Measurements from ENCODE around the gene ABHD17A.
A peak's percentile ranks its signal among the peaks of the same experiment; 100 is the strongest.

ABHD17A gene

DNA sequence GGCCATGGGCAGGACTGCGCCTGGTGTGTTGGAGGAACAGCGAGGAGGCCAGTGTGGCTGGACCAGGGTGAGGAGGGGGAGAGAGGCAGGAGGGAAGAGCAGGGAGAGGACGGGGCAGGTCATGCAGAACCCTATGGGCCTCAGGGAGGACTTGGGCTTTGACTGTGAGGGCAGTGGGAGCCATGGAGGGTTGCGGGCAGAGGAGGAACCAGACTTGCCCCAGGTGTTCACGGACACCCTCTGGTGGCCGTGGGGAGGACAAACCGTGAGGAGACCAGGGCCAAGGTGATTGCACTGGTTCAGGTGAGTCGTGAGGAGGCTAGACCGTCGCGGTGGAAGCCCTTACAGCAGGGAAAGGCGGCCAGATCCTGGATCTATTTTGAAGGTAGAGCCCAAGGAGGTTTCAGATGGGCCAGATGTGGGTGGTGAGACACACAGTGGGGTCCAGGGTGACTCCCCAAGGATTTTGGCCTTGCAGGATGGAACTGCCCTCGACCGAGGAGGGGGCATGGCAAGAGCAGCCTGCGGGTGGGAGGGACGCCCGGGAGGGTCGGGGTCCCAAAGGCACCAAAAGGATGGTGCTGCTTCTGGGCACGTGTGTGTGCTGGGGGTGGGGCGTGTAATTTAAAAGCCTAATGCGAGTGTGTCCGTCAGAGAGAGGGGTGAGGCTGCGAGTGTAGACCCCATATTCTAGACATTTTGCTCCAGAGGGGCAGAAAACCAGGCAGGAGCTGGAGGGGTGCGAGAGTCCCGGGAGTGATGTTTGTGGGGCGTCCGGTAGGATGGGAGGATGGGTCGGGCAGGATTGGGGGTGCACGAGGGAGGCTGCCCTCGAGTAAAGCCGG lies 34.3 kb downstream of the ABHD17A start:
- no peak for DNase-seq

DNA sequence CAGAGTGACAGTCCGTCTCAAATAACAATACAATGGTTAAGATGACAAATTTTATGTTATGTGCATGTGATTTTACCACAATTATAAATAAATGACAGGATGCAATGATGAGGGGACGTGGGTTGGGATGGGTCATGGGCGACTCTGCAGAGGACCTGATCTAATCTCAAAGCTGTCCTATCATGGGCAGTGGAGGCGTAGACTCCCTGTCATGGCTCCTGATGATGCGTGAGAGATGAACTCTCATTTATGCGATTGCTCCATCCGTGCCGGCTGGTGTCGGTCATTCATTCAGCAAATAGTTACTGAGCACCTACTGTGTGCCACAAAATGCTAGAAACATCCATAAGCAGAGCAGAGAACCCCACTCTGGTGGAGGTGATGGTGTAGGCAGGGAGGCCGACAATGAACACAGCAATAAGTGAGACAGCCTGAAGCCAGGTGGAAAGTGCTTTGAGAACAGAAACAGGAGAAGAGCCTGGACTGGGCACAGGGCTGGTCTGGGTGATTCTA lies 35.4 kb downstream of the ABHD17A start:
- no peak for DNase-seq

DNA sequence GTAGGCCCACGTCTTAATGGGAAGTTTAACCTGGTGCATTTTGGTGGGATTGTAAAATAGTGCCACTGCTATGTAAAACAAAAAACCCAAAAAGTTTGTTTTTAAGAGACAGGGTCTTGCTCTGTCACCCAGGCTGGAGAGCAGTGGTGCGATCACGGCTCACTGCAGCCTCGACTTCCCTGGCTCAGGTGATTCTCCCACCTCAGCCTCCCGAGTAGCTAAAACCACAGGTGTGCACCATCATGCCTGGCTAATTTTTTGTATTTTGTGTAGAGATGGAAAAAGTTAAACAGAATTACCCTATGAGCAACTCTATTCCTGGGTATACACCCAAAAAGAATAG lies 36.2 kb downstream of the ABHD17A start:
- DNase-seq: no peak

DNA sequence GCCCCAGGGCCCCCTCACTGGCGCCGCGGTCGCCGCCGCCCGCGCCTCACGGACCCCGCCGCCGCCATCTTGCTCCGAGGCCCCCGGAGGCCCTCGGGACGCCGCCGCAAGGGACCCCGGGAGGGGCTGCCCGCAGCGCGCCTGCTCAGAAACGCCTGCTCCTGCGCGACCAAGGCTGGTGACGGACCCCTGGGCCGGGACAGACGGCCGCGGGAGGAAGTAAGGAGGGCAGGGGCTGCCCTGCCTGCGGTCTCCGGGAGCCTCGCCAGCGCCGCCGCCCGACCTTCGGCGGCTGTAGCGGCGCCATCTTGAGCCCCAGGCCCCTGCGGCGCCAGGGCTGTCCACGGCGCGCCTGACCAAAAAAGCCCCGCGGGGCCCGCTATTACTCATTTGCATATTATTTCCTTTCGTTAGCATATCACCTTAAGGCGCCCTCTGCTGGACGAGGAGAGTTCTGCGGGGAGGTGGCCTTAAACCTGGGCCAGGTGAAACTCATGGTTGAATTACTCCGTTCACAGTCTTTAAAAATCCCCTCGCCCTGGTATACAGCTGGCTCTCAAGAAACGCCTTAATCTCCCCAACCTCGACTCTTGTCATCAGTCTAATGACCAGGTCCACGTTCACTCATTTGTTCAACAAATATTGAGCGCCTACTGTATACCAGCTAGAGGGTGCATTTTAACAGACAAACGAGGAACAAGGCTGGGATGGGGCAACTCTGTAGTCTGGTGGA lies 36.7 kb downstream of the ABHD17A start, which contains the start of gene REXO1:
REXO1 (minus strand) TSS at position 85 of the 733 bp plus-strand sequence. CDS start 125 bp downstream, outside the sequence.
- DNase-seq: peak; percentile 99

DNA sequence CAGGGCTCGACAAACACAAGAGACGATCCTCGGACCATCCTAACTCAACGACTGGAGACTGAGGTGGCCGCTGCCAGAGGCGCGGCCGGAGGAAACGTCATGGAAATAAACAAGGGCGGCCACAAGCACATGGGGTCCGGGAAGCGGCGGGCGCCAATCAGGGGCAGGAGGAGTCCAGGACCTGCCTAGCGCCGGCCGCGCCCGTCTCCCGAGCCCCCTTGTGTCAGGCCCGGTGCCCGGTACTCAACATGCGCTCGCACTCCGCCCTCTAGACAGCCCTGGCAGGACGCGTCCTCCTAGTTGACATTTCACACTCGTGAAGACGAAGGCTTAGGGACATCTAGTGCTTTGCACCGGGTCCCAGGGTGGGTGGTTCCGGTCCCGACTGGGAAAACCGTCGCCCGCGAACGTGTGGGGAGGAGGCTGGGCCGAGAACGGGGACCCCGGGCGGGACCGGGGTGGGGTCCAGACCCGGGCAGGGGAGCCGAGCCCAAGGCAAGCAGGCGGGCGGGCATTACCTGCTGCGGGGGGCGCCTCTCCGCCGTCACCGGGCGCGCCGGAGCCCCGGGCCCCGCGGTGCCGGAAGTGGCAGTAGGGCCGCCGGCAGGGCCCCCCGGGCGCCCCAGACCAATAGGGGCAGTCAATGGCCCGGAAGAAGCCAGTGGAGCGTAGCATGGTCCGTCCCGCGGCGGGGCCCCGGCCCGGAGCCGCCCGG lies 37.5 kb downstream of the ABHD17A start:
- peak; percentile 34 for DNase-seq

DNA sequence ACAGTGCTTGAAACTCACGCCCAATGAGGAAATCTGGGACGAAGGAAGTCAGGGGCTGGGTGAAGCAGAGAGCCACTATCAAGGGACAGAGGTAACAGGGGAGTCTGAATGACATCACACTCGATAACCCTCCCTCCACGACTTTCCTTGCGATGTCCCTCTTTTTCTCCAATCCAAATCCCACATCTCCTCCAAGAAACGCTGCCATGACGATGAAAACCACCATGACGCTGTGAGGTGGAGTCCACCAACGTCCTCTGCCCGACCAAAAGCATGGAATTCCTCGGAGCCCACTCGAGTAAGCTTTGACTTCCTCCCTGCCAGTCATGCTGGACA lies 38.0 kb downstream of the ABHD17A start:
- DNase-seq: no peak

DNA sequence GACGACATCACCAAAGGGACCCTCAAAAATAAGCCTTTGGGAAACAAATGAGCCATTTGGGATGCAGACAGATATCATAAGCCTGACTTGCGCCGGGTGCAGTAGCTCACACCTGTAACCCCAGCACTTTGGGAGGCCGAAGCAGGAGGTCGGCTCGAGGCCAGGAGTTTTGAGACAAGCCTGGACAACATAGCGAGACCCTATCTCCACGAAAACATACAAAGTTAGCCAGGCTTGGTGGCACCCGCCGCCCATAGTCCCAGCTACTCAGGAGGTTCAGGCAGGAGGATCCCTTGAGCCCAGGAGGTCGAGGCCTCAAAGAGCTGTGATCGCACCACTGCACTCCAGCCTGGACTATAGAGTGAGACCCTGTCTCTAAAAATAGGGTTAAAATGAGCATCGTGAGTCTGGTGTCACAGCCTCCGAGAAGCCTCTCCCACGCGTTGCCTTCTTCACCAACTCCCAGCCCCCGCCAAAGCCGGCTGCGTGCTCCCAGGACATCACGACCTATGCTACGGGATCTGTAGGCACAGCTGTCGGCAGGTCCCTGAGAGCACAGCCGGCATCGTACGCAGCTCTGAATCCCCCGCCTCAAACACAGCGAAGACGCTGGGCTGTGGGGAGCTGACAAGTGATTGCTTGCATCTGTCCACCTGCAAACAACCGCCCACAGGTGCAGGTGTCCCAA lies 38.6 kb downstream of the ABHD17A start:
- DNase-seq: no peak

DNA sequence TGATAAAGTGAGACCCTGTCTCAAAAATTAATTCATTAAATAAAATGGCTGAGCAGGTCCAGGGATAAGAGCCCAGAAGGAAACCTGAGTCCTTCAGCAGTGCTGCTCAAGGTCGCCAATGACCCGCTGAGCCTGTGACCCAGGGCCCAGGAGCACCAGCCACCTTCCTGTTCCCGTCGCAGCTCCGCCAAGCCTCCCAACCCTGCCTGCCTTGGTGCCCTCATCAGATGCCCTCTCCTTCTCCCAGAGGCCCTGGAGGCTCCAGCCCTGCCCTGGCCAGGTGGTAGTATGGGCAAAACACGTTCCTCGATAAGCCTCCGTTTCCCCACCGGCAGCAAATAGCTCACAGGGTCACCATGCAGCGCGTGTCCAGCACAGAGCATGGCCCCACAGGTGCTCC lies 39.7 kb downstream of the ABHD17A start:
- no peak for DNase-seq

DNA sequence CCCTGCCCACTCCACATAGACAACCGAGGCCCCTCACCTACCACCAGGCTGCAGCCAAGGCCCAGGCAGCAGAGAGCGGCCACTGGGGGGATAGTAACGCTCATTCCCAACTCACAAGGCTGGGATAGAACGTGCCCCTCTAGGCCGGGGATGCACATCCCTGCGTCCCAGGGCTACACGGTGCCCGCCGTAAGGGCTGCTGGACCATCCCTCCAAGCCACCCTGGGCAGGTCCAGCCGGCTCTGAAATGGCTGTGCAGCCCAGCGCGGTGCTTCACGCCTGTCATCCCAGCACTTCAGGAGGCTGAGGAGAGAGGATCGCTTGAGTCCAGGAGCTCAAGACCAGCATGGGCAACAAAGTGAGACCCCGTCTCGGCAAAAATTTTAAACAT lies 40.2 kb downstream of the ABHD17A start:
- DNase-seq: no peak

DNA sequence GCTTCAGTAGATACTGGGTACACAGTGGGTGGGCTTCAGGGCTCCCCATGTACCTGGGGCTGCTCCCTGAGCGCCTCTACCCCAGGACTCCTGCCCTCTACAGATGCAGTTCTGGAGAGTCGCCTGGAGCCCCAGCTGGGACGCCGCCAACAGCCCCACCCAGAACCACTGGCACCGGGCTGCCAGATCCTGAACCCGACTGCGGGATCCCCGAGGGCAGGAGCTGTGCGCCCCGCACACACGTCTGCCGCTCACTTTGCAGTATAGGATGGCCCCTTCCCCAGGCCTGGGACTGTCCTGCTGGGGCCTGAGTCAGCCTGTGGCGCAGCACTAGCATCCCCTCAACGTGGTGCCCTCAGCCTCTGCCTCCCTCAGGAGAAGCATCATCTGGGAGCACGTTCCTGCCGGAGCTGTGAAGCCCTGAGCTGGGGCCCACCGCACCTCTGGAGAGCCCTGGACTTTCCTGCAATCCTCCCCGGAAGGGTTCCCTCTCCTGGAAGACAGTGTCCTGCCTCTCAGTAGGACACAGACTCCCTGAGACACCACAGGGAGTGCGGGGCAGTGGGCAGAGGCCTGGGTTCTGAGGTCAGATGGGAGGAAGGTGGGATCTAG lies 40.7 kb downstream of the ABHD17A start:
- no peak for DNase-seq

DNA sequence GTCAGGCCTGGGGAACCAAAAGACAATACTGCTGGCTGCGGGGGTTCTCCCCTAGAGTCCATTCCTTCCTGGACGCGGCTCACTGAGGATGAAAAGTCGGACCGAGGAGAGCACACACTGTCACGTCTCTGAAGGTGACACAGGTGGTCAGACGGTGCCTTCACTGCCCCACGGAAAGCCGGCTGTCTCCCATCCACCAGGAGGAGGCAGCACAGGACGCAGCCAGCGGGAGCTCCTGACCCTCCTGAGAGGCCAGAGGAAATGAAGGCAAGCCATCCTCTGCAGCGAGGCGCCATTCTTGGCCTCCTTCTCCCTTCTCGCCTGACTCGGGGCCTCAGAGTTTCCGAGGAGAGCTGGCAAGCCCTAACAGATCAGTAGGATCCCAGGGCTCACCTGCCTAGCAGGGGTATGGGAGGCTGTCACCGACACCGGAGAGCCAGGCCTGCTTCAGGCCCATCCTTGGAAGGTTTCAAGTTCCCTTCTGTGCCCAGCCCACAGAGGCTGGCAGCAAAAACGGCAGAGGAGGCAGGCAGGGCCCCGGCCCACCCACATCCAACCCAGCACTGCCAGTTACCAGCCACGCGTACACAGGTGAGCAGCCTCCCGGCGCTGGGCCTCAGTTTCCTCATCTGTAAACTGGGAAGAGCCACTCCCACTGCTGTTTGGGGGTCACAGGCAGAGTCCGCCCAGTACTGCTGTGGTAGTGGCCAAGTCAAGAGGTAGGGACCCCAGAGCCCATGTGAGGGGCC lies 41.5 kb downstream of the ABHD17A start:
- no peak for DNase-seq

DNA sequence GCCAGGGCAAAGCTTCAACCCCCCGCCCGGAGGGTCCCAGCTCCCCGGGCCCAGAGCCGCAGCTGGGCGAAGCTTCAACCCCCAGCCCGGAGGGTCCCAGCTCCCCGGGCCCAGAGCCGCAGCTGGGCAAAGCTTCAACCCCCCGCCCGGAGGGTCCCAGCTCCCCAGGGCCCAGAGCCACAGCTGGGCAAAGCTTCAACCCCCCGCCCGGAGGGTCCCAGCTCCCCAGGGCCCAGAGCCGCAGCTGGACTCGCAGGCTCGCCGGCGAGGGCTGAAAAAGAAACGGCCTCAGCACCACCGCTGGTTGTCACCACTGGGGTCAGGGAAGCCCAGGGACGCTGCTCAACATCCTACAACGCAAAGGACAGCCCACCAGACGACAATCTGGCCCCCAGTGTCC lies 42.2 kb downstream of the ABHD17A start:
- DNase-seq: no peak

DNA sequence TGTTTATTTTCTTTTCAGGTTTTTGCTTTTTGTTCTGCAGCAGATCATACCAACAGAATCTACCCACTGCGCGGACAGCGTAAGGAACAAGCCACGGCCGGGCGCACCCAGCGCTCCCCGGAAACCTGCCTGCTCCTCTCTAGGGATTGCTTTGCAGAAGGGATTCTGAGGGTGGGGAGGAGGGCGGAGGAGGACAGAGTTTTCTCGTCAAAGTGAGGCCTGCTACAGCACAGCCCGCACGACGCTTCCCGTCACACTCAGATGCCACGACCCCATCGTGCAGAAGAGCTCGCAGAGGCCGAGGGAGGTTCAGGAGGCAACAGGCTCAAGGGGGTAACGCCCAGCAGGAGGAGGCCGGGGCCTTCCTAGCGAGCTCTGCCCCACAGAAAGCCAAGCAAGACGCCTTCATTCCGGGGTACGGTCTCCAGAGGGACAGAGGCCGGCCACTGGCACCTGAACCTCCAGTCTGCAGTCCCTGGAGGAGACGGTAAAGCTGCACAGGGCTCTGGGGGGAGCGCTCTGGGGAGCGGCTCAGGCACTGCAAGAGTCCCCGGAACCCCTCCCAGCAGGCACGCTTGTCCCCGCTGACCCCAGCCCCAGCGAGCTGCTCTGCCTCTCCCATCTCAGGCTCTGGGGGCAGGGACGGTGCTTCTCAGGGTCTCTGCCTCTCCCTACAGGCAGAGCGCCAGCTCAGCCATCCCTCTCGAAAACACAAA lies 43.9 kb downstream of the ABHD17A start:
- DNase-seq: no peak

DNA sequence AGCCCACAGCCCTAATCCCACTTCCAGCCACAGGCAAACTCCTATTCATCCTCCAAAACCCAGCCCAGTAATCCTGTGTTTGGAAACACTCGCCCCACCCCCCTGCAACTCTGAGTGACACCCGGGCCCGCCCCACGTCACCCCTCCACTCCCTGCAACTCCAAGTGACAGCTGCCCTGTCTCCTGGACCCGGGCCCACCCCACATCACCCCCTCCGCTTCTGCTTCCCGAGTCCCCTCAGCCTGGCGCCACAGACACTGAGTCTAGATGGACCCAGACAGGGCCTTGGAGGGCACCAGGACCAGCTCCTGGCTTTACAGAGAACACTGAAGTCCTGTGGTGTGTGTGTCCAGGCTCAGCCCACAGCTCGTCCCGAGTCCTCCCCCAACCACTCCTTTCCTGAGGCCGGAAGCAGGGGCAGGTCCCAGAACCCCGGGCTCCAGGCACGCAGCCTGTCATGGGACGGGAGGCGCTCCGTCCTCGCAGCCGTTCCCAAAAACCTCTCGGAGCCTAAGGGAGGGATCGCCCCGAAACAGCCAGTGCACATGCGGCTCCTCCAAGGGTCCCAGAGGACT lies 44.7 kb downstream of the ABHD17A start:
- DNase-seq: no peak

DNA sequence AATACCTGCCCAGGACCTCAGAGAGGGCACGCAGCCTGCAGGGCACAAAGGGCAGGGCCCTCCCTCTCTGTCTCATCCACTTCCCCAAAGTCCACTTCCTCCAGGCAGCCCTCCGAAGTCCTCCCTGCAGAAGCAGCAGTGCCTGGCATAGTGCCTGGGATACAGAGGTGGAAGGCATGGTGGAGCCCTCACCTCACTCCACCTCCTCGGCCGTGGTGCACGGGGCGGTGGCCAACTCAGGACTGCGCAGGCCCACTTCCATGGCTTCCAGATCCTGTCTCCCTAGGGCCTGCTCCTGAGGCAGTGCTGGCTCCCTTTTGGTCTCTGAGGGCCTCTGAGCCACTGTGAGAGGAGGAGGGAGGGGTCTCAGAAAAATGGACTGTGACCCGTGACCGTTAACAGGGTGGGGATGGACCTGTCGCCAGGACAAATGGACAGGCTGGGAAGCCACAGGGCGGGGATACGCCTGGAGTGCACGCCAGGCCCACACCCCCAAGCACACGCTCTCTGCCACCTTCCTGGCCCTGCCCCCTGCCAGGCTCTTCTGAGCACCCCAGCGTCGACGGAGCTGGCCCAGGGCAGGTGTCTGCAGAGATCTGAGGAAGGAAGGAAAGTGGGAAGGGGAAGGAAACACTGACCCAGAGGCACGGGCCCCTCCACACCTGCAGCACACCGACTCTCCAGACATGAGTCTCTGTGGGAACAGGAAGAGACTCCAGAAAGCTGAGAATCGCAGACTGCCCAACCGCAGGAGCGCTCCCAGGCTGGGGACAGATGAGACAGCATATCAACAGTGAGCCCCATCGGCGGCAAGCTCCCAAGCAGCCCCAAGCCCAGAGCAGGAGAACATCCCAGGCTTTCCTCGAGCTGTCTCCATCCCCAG lies 45.4 kb downstream of the ABHD17A start:
- DNase-seq: no peak

DNA sequence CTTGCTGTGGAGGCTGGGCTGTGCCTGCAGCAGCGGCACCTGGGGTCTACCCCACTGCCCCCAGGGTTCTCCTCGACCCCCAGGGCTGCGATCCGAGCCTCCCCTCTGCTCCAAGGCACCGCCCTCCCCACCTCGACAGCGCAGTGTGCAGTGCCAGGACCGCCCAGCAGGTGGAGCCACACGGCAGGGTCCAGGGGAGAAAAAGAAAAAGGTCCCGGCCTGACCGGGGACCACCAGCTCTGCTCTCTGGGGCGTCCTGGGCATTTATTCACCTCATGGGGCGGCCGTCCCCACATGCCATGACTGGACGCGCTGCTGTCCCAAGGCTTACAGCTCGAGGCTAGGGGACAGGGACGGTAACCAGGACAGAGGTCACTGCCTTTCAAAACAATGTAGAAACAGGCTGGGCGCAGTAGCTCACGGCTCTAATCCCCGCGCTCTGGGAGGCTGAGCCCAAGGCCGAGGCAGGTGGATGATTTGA lies 47.6 kb downstream of the ABHD17A start:
- peak; percentile 65 for DNase-seq

DNA sequence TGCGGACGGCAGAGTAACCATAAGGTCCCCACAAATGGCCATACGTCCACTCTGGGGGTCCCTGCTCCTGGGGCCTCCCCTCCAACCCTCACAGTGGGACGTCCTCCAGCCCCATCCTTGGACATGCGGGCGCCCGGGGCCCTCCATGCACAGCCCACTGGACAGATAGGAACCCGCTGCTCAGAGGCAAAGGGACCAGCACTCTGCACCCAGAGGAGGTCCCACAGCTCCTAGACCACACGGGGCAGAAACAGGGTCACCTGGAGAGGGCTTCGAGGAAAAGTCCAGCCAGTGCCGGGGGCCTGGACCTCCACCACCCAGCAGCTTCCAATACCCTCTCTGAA lies 48.1 kb downstream of the ABHD17A start:
- no peak for DNase-seq

DNA sequence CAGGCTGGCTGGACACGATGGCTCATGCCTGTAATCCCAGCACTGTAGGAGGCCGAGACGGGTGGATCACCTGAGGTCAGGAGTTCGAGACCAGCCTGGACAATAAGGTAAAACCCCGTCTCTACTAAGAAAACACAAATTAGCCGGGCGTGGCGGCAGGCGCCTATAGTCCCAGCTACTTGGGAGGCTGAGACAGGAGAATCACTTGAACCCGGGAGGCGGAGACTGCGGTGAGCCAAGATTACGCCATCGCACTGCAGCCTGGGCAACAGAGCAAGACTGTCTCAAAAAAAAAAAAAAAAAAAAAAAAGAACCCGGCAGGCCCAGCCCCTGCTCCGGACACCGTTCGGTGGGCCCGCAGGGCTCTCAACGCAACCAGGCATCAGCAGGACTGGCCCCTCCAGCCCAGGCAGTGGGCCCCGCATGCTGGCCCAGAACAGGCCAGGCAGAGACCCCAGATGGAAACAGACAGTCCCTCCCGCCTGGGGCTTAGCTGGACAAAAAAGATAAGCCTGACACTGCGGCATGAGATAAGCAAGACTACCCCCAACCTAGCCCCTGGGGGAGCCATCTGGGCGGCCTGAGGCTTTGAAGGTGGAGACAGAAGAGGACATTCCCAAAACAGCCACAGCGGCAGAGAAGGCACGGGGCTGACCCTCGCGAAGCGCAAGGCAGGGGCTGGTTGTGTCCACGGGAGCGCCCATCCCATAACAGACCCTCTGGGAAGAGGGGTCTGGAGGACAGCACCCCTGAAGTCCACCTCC lies 48.7 kb downstream of the ABHD17A start:
- DNase-seq: no peak

DNA sequence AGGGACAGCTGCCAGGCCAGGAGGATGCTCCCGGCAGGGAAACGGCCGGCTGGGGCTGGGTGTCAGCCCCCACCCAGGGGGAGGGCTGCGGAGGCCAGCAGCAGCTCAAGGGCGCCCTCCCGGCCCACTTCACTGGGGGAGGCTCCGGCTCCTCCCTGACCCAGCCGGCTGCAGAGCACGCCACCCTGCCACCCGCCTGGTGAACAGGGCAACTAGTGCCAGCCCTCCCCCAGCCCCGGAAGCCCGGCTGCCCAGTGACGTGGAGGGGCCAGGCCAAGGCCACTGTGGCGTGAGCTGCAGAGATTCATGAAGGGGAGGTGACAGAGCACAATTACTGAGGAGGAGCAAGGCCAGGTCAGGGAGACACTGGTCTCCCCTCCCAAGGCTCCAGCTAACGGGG lies 51.8 kb downstream of the ABHD17A start:
- DNase-seq: no peak

Data from stimulated activated CD4-positive, alpha-beta T cell treated with anti-CD3 and anti-CD28 coated beads, Interleukin-4, amount 100 ng/mL, for 24 hours (primary cell).